ENCODE data around the gene MPL. TPM values are rescaled to one million over a fixed set of nuclear protein-coding genes. Genes with fewer than 3 reads are reported as not detected.

Gene MPL
- total RNA-seq, 2 experiments from 2014 or later = not detected

GRCh38 chr1:43352881-43353280, 15.3 kb downstream of the MPL start:
- Mint-ChIP-seq H3K27ac (no peak overlapping the region), H3K36me3 (ENCODE audit: low read depth) (peaks cover 10% of the 10 kb centered on the region), H3K9me3 (ENCODE audit: insufficient read depth) (no peaks in the 10 kb centered on the region), H3K27me3 (ENCODE audit: low read depth) (no peaks in the 10 kb centered on the region), H3K4me3 (no peak overlapping the region), H3K4me1 (ENCODE audit: low read depth) (peaks cover 24% of the 10 kb centered on the region)
- no peak for DNase-seq
- POLR2A ChIA-PET = interaction anchor here (0.8 kb wide), 1 partner anchor 12 kb away, joined by 3 read pairs; no protein-coding TSS in a partner anchor
- ATAC-seq = no peak
- CTCF ChIA-PET = interaction anchor here (0.8 kb wide), 1 partner anchor 15 kb away, joined by 4 read pairs; the partner anchor contains the start of gene ELOVL1

DNA sequence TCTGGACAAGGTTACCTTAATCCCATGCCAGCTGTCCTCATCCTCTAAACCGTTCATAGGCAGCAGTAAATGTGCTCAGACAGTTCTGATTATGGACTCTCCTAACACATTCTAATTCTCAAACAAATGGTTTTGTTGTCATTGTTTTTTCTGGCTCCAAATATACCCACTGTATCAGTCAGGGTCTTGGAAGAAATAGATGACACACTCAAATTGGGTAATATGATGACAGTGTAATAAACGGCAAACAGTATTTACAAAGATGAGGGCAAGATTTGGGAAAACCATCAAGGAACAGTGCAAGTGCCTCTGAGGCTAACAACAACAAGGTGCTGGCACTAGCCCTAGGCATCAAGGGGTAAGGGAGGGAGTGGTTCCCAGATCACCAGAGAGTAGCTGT, 16.9 kb downstream of the MPL start:
- CTCF ChIA-PET = interaction anchor here (0.6 kb wide), 1 partner anchor 104 kb away, joined by 3 read pairs; no protein-coding TSS in a partner anchor
- POLR2A ChIA-PET = interaction anchor here (1.2 kb wide), 1 partner anchor 12 kb away, joined by 3 read pairs; no protein-coding TSS in a partner anchor
- Mint-ChIP-seq H3K27me3 (ENCODE audit: low read depth) (no peaks in the 10 kb centered on the region), H3K4me1 (ENCODE audit: low read depth) (peaks cover 26% of the 10 kb centered on the region), H3K9me3 (ENCODE audit: insufficient read depth) (no peaks in the 10 kb centered on the region), H3K4me3 (no peak overlapping the region), H3K27ac (no peak overlapping the region), H3K36me3 (ENCODE audit: low read depth) (peaks cover 15% of the 10 kb centered on the region)
- DNase-seq (no peak), ATAC-seq (no peak)

- CTCF ChIA-PET = interaction anchor here (0.6 kb wide), 1 partner anchor 104 kb away, joined by 3 read pairs; no protein-coding TSS in a partner anchor
- Mint-ChIP-seq H3K4me3 (no peak overlapping the region), H3K4me1 (ENCODE audit: low read depth) (peaks cover 26% of the 10 kb centered on the region), H3K9me3 (ENCODE audit: insufficient read depth) (no peaks in the 10 kb centered on the region), H3K36me3 (ENCODE audit: low read depth) (peaks cover 19% of the 10 kb centered on the region), H3K27ac (no peak overlapping the region), H3K27me3 (ENCODE audit: low read depth) (no peaks in the 10 kb centered on the region)
- no peak for DNase-seq
- ATAC-seq = no peak
- POLR2A ChIA-PET = interaction anchor here (1.2 kb wide), 1 partner anchor 11 kb away, joined by 3 read pairs; no protein-coding TSS in a partner anchor
Observed at GRCh38 chr1:43354936-43355335, 17.3 kb downstream of the MPL start.

DNA sequence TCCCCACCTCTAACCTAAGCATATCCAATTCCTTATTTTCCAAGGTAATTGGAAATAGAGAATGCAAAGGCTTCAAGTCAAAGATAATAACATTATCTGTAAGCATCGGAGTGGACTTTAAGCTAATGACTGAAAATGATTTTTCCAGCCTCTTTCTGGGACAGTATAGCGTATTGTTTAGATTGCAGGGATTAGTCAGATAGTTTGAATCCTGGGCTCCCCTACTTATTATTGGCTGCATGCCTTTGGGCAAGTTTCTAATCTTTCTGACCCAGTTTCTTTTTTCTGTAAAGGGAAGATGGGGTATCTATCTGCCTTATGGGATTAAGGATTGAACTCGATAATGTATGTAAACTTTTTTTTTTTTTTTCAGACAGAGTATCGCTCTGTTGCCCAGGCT, 19.6 kb downstream of the MPL start:
- ChIA-PET POLR2A (interaction anchor here (0.8 kb wide), 1 partner anchor 11 kb away, joined by 5 read pairs; no protein-coding TSS in a partner anchor), CTCF (interaction anchor here (1.0 to 3.7 kb wide), 3 partner anchors 10 to 115 kb away, joined by 3 to 16 read pairs (median 3); partner anchors contain the start of gene ELOVL1)
- Mint-ChIP-seq H3K4me1 (ENCODE audit: low read depth) (peaks cover 46% of the 10 kb centered on the region), H3K9me3 (ENCODE audit: insufficient read depth) (no peaks in the 10 kb centered on the region), H3K36me3 (ENCODE audit: low read depth) (peaks cover 43% of the 10 kb centered on the region), H3K27ac (no peak overlapping the region), H3K27me3 (ENCODE audit: low read depth) (no peaks in the 10 kb centered on the region), H3K4me3 (peak overlapping the region; percentile 95)
- DNase-seq (no peak), ATAC-seq (no peak)

DNA sequence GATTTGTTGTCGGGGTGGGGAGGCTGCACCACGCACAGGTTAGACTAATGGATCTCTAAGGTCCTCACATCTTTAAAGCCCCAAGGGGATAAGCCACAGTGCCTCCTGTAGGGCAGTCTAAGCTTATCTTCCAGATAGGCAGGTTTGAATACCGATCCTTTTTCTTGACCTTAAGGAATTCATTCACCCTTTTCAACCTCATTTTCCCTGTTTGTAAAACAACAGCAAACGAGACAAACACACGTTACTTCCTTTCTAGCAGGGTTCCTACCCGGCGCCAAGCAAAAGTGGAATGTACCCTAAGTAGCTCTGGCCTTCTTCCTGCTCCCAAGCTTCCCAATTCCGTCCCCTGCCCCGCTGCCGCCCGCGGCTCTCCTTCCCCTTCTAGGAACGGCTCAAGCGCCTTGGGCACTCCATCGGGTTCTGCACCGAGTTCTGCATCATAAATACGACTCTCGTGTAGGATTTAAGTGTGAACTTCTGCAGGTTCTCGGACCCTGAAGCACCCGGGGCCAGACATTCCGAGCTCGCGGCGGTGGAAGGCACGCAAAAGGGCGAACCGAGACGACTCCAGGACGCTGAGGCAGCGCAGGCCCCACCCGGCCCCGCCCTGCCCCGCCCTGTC, 20.6 kb downstream of the MPL start:
- ChIA-PET CTCF (interaction anchor here (0.9 to 3.7 kb wide), 13 partner anchors 9 to 512 kb away, joined by 3 to 16 read pairs (median 3); partner anchors contain the start of genes C1orf210, ELOVL1, HYI and ZNF691), POLR2A (interaction anchor here (0.6 to 2.9 kb wide), 12 partner anchors 9 to 1282 kb away, joined by 3 to 22 read pairs (median 3); partner anchors contain the start of genes CFAP57, EBNA1BP2, ELOVL1 and KDM4A)
- H3K4me1 Mint-ChIP-seq (ENCODE audit: low read depth) = peaks cover 46% of the 10 kb centered on the region
- H3K4me3 Mint-ChIP-seq = peak overlapping the region; percentile 95
- no peaks in the 10 kb centered on the region for H3K27me3 Mint-ChIP-seq (ENCODE audit: low read depth)
- H3K36me3 Mint-ChIP-seq (ENCODE audit: low read depth) = peaks cover 51% of the 10 kb centered on the region
- peak overlapping the region; percentile 92 for H3K27ac Mint-ChIP-seq
- DNase-seq = peak; percentile 45
- no peaks in the 10 kb centered on the region for H3K9me3 Mint-ChIP-seq (ENCODE audit: insufficient read depth)
- no peak for ATAC-seq

DNA sequence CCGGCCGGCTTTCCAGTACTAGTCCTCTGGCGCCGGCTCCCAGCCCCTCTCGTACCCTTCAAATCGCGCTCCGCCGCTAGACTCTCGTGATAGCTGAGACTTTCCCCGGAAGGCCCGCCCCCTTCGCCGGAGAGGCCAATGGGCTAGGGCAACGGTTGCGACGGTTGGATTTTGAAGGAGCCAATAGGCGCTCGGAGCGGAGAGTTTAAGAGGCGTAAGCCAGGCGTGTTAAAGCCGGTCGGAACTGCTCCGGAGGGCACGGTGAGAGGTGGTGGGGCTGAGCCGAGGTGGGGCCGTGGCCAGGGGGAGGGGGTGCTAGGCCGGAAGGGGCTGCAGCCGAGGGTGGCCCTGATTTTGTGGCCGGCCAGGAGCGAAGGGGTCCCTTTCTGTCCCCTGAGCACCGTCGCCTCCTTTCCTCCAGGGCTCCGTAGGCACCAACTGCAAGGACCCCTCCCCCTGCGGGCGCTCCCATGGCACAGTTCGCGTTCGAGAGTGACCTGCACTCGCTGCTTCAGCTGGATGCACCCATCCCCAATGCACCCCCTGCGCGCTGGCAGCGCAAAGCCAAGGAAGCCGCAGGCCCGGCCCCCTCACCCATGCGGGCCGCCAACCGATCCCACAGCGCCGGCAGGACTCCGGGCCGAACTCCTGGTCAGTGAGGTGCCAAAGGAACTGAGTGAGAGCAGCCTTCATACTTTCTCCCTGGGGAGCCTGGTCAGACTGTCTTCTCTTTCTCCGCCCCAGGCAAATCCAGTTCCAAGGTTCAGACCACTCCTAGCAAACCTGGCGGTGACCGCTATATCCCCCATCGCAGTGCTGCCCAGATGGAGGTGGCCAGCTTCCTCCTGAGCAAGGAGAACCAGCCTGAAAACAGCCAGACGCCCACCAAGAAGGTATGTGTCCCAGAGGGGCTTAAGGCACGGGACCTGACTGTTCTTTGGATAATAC, 21.4 kb downstream of the MPL start, which contains the start of gene CDC20:
CDC20 (plus strand) TSS at position 236 of the 948 bp plus-strand sequence; CDS start at position 471, 235 bp downstream.
- DNase-seq = peak; percentile 100
- H3K9me3 Mint-ChIP-seq (ENCODE audit: insufficient read depth) = no peaks in the 10 kb centered on the region
- ATAC-seq = peak; percentile 99
- peak within 1 kb of the TSS; percentile 92 for H3K27ac Mint-ChIP-seq
- peak within 1 kb of the TSS; percentile 95 for H3K4me3 Mint-ChIP-seq
- H3K27me3 Mint-ChIP-seq (ENCODE audit: low read depth) = no peaks in the 10 kb centered on the region
- CTCF ChIA-PET = interaction anchor here (0.9 to 3.7 kb wide), 12 partner anchors 9 to 513 kb away, joined by 3 to 16 read pairs (median 4); partner anchors contain the start of genes C1orf210, ELOVL1, HYI and ZNF691
- POLR2A ChIA-PET = interaction anchor here (0.6 to 2.9 kb wide), 11 partner anchors 8 to 1281 kb away, joined by 3 to 22 read pairs (median 3); partner anchors contain the start of genes CFAP57, EBNA1BP2, ELOVL1 and MED8
- peaks cover 58% of the 10 kb centered on the region for H3K36me3 Mint-ChIP-seq (ENCODE audit: low read depth)
- H3K4me1 Mint-ChIP-seq (ENCODE audit: low read depth) = peaks cover 54% of the 10 kb centered on the region

GRCh38 chr1:43359696-43360095, 22.1 kb downstream of the MPL start:
- Mint-ChIP-seq H3K4me1 (ENCODE audit: low read depth) (peaks cover 60% of the 10 kb centered on the region), H3K27me3 (ENCODE audit: low read depth) (no peaks in the 10 kb centered on the region), H3K27ac (peak overlapping the region; percentile 87), H3K9me3 (ENCODE audit: insufficient read depth) (no peaks in the 10 kb centered on the region), H3K36me3 (ENCODE audit: low read depth) (peaks cover 62% of the 10 kb centered on the region), H3K4me3 (peak overlapping the region; percentile 95)
- CTCF ChIA-PET = interaction anchor here (0.7 kb wide), 1 partner anchor 9 kb away, joined by 4 read pairs; no protein-coding TSS in a partner anchor
- DNase-seq = no peak
- POLR2A ChIA-PET = interaction anchor here (2.0 to 2.9 kb wide), 3 partner anchors 8 to 120 kb away, joined by 7 to 22 read pairs (median 16); partner anchors contain the start of genes ELOVL1, MED8 and SZT2
- ATAC-seq = no peak

GRCh38 chr1:43360616-43361015, 23.0 kb downstream of the MPL start:
- DNase-seq = no peak
- H3K4me1 Mint-ChIP-seq (ENCODE audit: low read depth) = peaks cover 69% of the 10 kb centered on the region
- H3K9me3 Mint-ChIP-seq (ENCODE audit: insufficient read depth) = no peaks in the 10 kb centered on the region
- ATAC-seq = no peak
- H3K36me3 Mint-ChIP-seq (ENCODE audit: low read depth) = peaks cover 71% of the 10 kb centered on the region
- ChIA-PET CTCF (interaction anchor here (0.7 kb wide), 1 partner anchor 8 kb away, joined by 4 read pairs; no protein-coding TSS in a partner anchor), POLR2A (interaction anchor here (2.9 kb wide), 1 partner anchor 7 kb away, joined by 22 read pairs; the partner anchor contains the start of gene ELOVL1)
- peak overlapping the region; percentile 95 for H3K4me3 Mint-ChIP-seq
- no peaks in the 10 kb centered on the region for H3K27me3 Mint-ChIP-seq (ENCODE audit: low read depth)
- H3K27ac Mint-ChIP-seq = peak overlapping the region; percentile 87

DNA sequence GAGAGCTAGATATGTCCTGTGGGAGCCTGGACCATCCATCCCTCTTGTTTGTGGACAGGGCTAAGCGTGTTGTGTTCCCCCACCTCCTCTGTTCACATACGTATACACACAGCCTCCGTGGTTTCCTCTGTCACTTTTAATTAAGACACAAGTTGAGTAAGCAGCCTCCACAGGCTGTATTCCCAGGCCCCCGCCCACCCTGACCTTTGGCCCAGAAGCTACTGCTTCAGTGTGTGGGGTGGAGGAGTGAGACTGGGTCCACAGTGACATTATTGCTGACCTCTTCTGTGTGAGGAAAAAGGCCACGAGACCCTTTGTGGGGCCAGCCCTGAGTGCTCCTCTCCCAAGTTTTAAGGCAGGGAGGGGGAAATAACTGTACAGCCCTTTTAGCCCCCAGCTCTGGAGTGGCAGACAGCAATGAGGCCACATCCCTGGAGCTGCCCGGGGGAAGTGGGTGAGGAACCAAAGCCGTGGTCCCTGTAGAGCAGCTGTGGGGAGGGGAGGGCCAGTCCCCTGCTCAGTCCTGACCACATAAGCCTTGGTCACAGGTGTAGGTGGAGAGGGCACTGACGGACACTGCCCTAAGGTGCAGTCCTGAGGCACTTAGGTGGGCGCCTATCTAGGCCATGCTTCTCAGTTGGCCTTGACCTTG, 25.8 kb downstream of the MPL start:
- no peak for DNase-seq
- POLR2A ChIA-PET = interaction anchor here (0.7 to 1.6 kb wide), 2 partner anchors 25 to 439 kb away, joined by 3 read pairs; no protein-coding TSS in a partner anchor

DNA sequence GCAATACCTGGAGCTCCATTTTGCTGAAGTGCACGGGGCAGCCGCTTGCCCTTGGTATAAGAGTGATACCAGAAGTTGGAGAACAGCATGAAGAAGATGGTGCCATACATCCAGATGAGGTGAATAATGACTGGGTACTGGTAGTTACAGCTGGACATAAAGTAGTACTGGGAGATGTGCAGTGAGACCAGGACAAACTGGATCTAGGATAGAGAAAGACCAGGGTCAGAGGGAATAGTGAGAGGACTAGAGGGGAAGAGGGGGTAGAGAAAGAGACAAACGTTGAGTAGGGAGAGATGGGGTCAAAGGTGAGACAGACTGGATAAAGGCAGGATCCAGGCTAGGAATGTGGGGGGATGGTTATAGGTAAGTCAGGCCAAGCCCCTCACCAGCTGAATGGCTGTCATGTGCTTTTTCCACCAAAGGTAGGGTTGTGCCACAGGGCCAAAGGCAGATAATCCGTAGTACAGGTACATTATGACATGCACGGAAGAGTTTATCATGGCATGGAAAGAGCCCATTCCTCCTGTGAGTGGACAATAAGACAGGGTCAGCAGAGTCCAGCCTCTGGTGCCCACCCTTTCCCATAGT, 26.4 kb downstream of the MPL start:
- CTCF ChIA-PET = no interaction called here
- H3K27me3 Mint-ChIP-seq (ENCODE audit: low read depth) = no peaks in the 10 kb centered on the region
- ATAC-seq (no peak), DNase-seq (no peak)
- no peak overlapping the region for H3K4me3 Mint-ChIP-seq
- H3K9me3 Mint-ChIP-seq (ENCODE audit: insufficient read depth) = no peaks in the 10 kb centered on the region
- H3K27ac Mint-ChIP-seq = peak overlapping the region; percentile 65
- H3K36me3 Mint-ChIP-seq (ENCODE audit: low read depth) = peaks cover 76% of the 10 kb centered on the region
- H3K4me1 Mint-ChIP-seq (ENCODE audit: low read depth) = peaks cover 75% of the 10 kb centered on the region
- POLR2A ChIA-PET = interaction anchor here (1.6 kb wide), 1 partner anchor 25 kb away, joined by 3 read pairs; no protein-coding TSS in a partner anchor

More for the DNA sequence above, 25.8 kb downstream of the MPL start:
- Mint-ChIP-seq H3K27me3 (ENCODE audit: low read depth) (no peaks in the 10 kb centered on the region), H3K9me3 (ENCODE audit: insufficient read depth) (no peaks in the 10 kb centered on the region), H3K4me3 (no peak overlapping the region), H3K4me1 (ENCODE audit: low read depth) (peaks cover 69% of the 10 kb centered on the region), H3K27ac (peak overlapping the region; percentile 65), H3K36me3 (ENCODE audit: low read depth) (peaks cover 76% of the 10 kb centered on the region)
- CTCF ChIA-PET = no interaction called here
- ATAC-seq = no peak
